ENCODE data around the gene MRPS26. TPM values are rescaled to one million over a fixed set of nuclear protein-coding genes. Genes with fewer than 3 reads are reported as not detected.
"Not testable (repeated sequence)": the region's sequence is repeated elsewhere in the genome, so short reads cannot be mapped to it uniquely, and the experiment has no call there.

Gene MRPS26
- polyA plus RNA-seq, 1 donor (not counting 4 experiments of a cell fraction or from before 2014, with no cell fraction given): 29.8 TPM

- Histone ChIP-seq H3K27ac (ENCODE audit: control insufficient read depth, insufficient read depth, low read length) (no peak overlapping the region), H3K36me3 (ENCODE audit: control insufficient read depth in 2 of 2, extremely low read depth in 1 of 2, insufficient read depth in 2 of 2, low read length in 2 of 2) (peaks cover 18 to 21% of the 10 kb centered on the region in 2 experiments), H3K9me3 (ENCODE audit: control insufficient read depth, low read depth, low read length) (no peaks in the 10 kb centered on the region), H3K27me3 (ENCODE audit: control insufficient read depth, extremely low read depth, insufficient read depth, low read length) (no peaks in the 10 kb centered on the region), H3K4me2 (ENCODE audit: control insufficient read depth, extremely low read depth, insufficient read depth, low read depth, low read length) (no peak overlapping the region), H4K20me1 (ENCODE audit: control insufficient read depth, extremely low read depth, insufficient read depth, low read length) (no peaks in the 10 kb centered on the region), H2AFZ (ENCODE audit: control insufficient read depth, low read length) (no peak overlapping the region), H3K4me3 (ENCODE audit: control insufficient read depth in 2 of 3, extremely low read depth in 1 of 3, insufficient read depth in 2 of 3, low read depth in 1 of 3, low read length in 3 of 3) (no peak overlapping the region), H3K4me1 (ENCODE audit: control insufficient read depth, extremely low read depth, insufficient read depth, low read length) (no peaks in the 10 kb centered on the region), H3K9ac (ENCODE audit: control insufficient read depth, extremely low read depth, insufficient read depth, low read length) (no peak overlapping the region), H3K9me1 (ENCODE audit: control insufficient read depth, extremely low read depth, insufficient read depth, low read length) (no peaks in the 10 kb centered on the region), H3K79me2 (ENCODE audit: control insufficient read depth, insufficient read depth, low read length) (peaks cover 13% of the 10 kb centered on the region)
- TF ChIP-seq CTCF (optimal IDR thresholded peaks at IDR 0.05 in 1 of 3, IDR thresholded peaks at IDR 0.05 in 1 of 3, conservative IDR thresholded peaks at IDR 0.05 in 1 of 3; ENCODE audit: extremely low read depth in 1 of 3, insufficient read depth in 2 of 3, low read length in 3 of 3) (no peak), EZH2 (IDR thresholded peaks at IDR 0.05; ENCODE audit: low read length) (no peak)
- no peak for DNase-seq (ENCODE audit: low read depth, low spot score)
- FAIRE-seq: no peak
- dilution Hi-C loops (cut with MboI; ENCODE audit: extremely low pct_ligation_motif_present, low sequenced_read_pairs): no loop called here
Observed at GRCh38 chr20:3051385-3052019, 5.7 kb downstream of the MRPS26 start.

- Histone ChIP-seq H3K9ac (ENCODE audit: control insufficient read depth, extremely low read depth, insufficient read depth, low read length) (no peak overlapping the region), H3K9me1 (ENCODE audit: control insufficient read depth, extremely low read depth, insufficient read depth, low read length) (no peaks in the 10 kb centered on the region), H3K27ac (ENCODE audit: control insufficient read depth, insufficient read depth, low read length) (no peak overlapping the region), H2AFZ (ENCODE audit: control insufficient read depth, low read length) (no peak overlapping the region), H3K4me3 (ENCODE audit: control insufficient read depth in 2 of 3, extremely low read depth in 1 of 3, insufficient read depth in 2 of 3, low read depth in 1 of 3, low read length in 3 of 3) (no peak overlapping the region), H3K27me3 (ENCODE audit: control insufficient read depth, extremely low read depth, insufficient read depth, low read length) (no peaks in the 10 kb centered on the region), H3K4me2 (ENCODE audit: control insufficient read depth, extremely low read depth, insufficient read depth, low read depth, low read length) (no peak overlapping the region), H4K20me1 (ENCODE audit: control insufficient read depth, extremely low read depth, insufficient read depth, low read length) (no peaks in the 10 kb centered on the region), H3K4me1 (ENCODE audit: control insufficient read depth, extremely low read depth, insufficient read depth, low read length) (no peaks in the 10 kb centered on the region), H3K36me3 (ENCODE audit: control insufficient read depth in 2 of 2, extremely low read depth in 1 of 2, insufficient read depth in 2 of 2, low read length in 2 of 2) (no peaks in the 10 kb centered on the region), H3K79me2 (ENCODE audit: control insufficient read depth, insufficient read depth, low read length) (no peaks in the 10 kb centered on the region), H3K9me3 (ENCODE audit: control insufficient read depth, low read depth, low read length) (no peaks in the 10 kb centered on the region)
- dilution Hi-C loops (cut with MboI; ENCODE audit: extremely low pct_ligation_motif_present, low sequenced_read_pairs): no loop called here
- no peak for TF ChIP-seq CTCF (optimal IDR thresholded peaks at IDR 0.05 in 1 of 3, IDR thresholded peaks at IDR 0.05 in 1 of 3, conservative IDR thresholded peaks at IDR 0.05 in 1 of 3; ENCODE audit: extremely low read depth in 1 of 3, insufficient read depth in 2 of 3, low read length in 3 of 3)
- no peak for TF ChIP-seq EZH2 (IDR thresholded peaks at IDR 0.05; ENCODE audit: low read length)
- FAIRE-seq (no peak), DNase-seq (ENCODE audit: low read depth, low spot score) (no peak)
Observed at GRCh38 chr20:3059489-3059888, 13.6 kb downstream of the MRPS26 start.

- H3K27ac ChIP-seq (ENCODE audit: control insufficient read depth, insufficient read depth, low read length); H3K4me2 ChIP-seq (ENCODE audit: control insufficient read depth, extremely low read depth, insufficient read depth, low read depth, low read length); H3K9me1 ChIP-seq (ENCODE audit: control insufficient read depth, extremely low read depth, insufficient read depth, low read length); H2AFZ ChIP-seq (ENCODE audit: control insufficient read depth, low read length); H4K20me1 ChIP-seq (ENCODE audit: control insufficient read depth, extremely low read depth, insufficient read depth, low read length); H3K4me3 ChIP-seq (ENCODE audit: control insufficient read depth in 2 of 3, extremely low read depth in 1 of 3, insufficient read depth in 2 of 3, low read depth in 1 of 3, low read length in 3 of 3); H3K79me2 ChIP-seq (ENCODE audit: control insufficient read depth, insufficient read depth, low read length); H3K36me3 ChIP-seq (ENCODE audit: control insufficient read depth in 2 of 2, extremely low read depth in 1 of 2, insufficient read depth in 2 of 2, low read length in 2 of 2); FAIRE-seq; H3K9ac ChIP-seq (ENCODE audit: control insufficient read depth, extremely low read depth, insufficient read depth, low read length); dilution Hi-C loops (cut with MboI; ENCODE audit: extremely low pct_ligation_motif_present, low sequenced_read_pairs); H3K27me3 ChIP-seq (ENCODE audit: control insufficient read depth, extremely low read depth, insufficient read depth, low read length); H3K4me1 ChIP-seq (ENCODE audit: control insufficient read depth, extremely low read depth, insufficient read depth, low read length); H3K9me3 ChIP-seq (ENCODE audit: control insufficient read depth, low read depth, low read length); DNase-seq (ENCODE audit: low read depth, low spot score): not testable (repeated sequence)
Observed at GRCh38 chr20:3064119-3064518, 18.3 kb downstream of the MRPS26 start.

All from keratinocyte (primary cell).